AG10803 (cell line): ENCODE results near the gene MEIOSIN.
A peak's percentile ranks its signal among the peaks of the same experiment; 100 is the strongest.
"Not testable (repeated sequence)": the region's sequence is repeated elsewhere in the genome, so short reads cannot be mapped to it uniquely, and the experiment has no call there.

Experiments
- DNase-seq: peaks from one replicate; pipeline ENCODE4 v3.0.0; 2010; ENCODE audit warnings: low read depth
- H3K4me3 ChIP-seq: 2 replicates; pipeline ENCODE4 v1.5.1; 2011; ENCODE audit warnings: mild to moderate bottlenecking, low read length, control low read depth
- TF ChIP-seq, protein P1 (sequence below): conservative IDR thresholded peaks from 2 replicates; pipeline ENCODE4 v1.5.1; 2011; ENCODE audit warnings: mild to moderate bottlenecking, low read length, control low read depth, inconsistent platforms

The MEIOSIN gene

DNA sequence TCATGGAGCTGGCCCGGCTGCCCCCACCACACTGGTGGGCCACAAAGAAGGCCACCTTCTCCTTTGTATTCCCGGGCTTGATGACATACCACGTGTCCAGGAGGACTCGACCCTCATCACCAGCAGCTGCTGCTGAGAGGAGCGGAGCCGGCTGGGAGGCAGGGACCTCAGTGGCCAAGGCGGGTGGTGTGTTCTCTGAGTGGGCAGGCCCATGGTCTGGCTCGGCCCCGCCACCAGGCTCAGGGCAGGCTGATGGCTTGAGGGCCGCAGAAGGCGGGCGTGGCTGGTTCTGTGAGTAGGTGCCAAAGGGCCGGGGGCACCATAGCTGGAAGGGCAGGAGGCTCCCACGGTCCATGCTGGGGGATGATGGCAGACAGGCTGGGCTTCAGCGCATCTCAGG is 20.1 kb upstream of the MEIOSIN start:
- H3K4me3 ChIP-seq, result no peak overlapping the region
- DNase-seq, result no peak
- TF ChIP-seq, protein P1, sequence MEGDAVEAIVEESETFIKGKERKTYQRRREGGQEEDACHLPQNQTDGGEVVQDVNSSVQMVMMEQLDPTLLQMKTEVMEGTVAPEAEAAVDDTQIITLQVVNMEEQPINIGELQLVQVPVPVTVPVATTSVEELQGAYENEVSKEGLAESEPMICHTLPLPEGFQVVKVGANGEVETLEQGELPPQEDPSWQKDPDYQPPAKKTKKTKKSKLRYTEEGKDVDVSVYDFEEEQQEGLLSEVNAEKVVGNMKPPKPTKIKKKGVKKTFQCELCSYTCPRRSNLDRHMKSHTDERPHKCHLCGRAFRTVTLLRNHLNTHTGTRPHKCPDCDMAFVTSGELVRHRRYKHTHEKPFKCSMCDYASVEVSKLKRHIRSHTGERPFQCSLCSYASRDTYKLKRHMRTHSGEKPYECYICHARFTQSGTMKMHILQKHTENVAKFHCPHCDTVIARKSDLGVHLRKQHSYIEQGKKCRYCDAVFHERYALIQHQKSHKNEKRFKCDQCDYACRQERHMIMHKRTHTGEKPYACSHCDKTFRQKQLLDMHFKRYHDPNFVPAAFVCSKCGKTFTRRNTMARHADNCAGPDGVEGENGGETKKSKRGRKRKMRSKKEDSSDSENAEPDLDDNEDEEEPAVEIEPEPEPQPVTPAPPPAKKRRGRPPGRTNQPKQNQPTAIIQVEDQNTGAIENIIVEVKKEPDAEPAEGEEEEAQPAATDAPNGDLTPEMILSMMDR, result no peak

- DNase-seq, result no peak
- TF ChIP-seq, protein P1, result no peak
These were observed 18.1 kb upstream of the MEIOSIN start for GRCh38 chr19:45715139-45715538.

GRCh38 chr19:45716359-45717130 is 16.7 kb upstream of the MEIOSIN start:
- peak; percentile 31 for DNase-seq
- H3K4me3 ChIP-seq, result peak overlapping the region; percentile 89
- TF ChIP-seq, protein P1, result no peak

More at GRCh38 chr19:45715139-45715538, 18.1 kb upstream of the MEIOSIN start:
- no peak overlapping the region for H3K4me3 ChIP-seq

DNA sequence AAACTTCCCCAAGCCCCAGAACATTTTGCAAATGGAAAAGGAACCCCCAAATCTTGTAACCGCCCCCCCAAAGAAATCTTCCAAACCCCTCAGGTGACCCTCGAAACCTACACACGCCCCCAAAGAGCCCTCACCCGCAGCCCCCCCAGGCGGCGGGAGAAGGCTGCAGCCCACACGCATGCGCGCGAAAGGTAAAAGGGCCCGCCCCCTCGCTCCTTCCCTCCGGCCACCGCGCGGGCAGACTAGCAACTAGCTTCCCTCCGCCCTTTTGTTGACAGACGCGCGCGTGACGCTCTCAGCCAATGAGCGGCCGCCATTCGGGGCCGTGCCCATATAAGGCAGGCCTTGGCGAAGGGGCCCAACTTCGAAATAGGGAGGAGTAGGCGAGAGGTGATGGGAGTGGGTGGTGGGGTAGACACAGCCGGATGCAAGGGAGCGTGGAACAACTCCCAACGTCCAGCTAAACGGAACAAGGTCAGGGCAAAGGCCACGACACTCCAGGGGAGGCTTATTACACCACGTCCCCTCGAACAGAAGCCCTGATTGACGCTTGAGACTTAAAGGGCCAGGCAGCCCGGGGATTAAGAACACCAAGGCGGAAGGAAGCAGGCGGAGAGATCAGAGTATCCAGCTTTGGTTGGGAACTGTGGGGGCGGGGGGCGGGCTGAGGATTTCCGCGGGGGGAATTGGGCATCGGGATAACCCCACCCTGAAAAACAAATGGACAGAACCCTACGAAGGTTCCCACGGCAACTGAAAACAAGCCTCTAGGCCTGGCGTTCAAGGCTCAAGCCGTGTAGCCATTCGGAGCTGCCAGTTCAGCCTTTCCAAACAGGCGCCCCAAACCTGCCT is 15.9 kb upstream of the MEIOSIN start:
- TF ChIP-seq, protein P1, result peak; percentile 13
- peak; percentile 99 for DNase-seq
- peak overlapping the region; percentile 89 for H3K4me3 ChIP-seq

DNA sequence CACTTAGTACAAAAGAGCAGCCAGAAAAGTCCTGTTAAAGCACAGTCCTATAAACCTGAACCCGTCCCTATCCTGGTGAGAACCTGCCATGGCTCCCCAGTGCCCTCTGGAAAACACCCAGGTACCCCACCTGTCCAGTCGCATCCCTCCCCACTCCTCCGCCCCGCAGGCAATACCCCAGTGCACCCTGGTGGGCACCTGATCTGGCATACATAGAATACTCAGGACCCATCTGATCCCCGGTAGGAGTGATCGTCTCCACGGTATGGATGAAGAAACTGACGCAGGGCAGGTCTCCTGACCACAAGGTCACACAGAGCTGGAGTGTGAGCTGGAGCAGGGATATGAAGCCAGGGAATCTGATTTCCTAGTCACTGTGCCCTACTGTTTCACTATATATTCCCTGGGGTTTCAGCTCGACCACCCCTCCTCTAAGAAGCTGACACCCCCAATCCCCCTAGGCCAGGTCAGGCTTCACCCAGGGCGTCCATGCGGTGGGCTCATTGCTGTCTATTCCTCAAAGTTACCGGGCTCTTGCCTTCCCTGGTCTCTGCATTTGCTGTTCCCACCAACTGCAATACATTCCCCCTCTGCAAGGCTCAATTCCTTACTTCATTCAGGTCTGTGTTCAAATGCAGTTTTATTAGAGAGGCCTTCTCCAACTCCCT is 15.1 kb upstream of the MEIOSIN start:
- peak overlapping the region; percentile 58 for H3K4me3 ChIP-seq
- TF ChIP-seq, protein P1, result no peak
- DNase-seq, result no peak

- not testable (repeated sequence) for H3K4me3 ChIP-seq, DNase-seq
These were observed 13.2 kb upstream of the MEIOSIN start for GRCh38 chr19:45720065-45720464.

- not testable (repeated sequence) for DNase-seq, H3K4me3 ChIP-seq
These were observed 4.6 kb upstream of the MEIOSIN start for GRCh38 chr19:45728683-45729082.
